Sigmoid colon (tissue), 3 donors: Measurements from ENCODE around the gene SLC1A2.

Experiments used
- POLR2A ChIP-seq, 2 donors: fragments of 450-650 bp; IDR thresholded peaks; one replicate each; pipeline ENCODE4 v1.6.1; 2016; ENCODE audit warnings: antibody characterized with exemption in 2 of 2, mild to moderate bottlenecking in 2 of 2, moderate library complexity in 2 of 2
- TF ChIP-seq, protein P1 (sequence below), 4 experiments: fragments of 450-650 bp in 3 of 4; fragments of 200-600 bp in 1 of 4; IDR thresholded peaks; one replicate each; pipeline ENCODE4 v1.5.1; 2016 to 2019; ENCODE audit warnings: antibody characterized with exemption in 4 of 4, mild to moderate bottlenecking in 3 of 4, moderate library complexity in 2 of 4

DNA sequence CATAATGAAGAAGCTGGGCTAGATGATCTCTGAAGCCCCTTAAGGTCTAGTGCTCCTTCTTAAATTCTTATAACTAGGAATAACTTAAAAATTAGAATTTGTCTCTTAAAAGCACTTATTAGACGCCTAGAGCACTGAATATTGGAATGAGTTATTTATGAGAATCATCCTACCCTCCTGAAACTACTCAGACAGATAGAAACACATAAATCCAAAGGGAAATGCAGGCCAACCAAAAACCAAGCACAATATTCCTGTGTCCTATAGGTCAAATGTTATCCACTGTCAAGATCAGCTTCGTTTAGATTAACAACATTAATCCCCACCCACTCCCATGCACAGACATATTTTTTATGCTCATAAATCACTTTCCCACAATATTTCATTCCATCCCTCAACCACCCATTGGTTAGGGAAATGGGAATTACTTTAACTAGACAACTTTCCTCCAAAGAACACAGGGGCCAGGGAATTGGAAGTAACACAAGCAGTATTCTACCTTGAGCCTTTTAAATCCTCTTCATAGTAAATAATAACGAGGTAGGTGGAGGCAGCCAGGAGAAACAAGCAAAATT is 193.3 kb downstream of the SLC1A2 start:
- no peak for TF ChIP-seq POLR2A (IDR thresholded peaks at IDR 0.05)
- TF ChIP-seq, protein P1, sequence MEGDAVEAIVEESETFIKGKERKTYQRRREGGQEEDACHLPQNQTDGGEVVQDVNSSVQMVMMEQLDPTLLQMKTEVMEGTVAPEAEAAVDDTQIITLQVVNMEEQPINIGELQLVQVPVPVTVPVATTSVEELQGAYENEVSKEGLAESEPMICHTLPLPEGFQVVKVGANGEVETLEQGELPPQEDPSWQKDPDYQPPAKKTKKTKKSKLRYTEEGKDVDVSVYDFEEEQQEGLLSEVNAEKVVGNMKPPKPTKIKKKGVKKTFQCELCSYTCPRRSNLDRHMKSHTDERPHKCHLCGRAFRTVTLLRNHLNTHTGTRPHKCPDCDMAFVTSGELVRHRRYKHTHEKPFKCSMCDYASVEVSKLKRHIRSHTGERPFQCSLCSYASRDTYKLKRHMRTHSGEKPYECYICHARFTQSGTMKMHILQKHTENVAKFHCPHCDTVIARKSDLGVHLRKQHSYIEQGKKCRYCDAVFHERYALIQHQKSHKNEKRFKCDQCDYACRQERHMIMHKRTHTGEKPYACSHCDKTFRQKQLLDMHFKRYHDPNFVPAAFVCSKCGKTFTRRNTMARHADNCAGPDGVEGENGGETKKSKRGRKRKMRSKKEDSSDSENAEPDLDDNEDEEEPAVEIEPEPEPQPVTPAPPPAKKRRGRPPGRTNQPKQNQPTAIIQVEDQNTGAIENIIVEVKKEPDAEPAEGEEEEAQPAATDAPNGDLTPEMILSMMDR (IDR thresholded peaks at IDR 0.05): no peak
